Stimulated activated effector memory CD8-positive, alpha-beta T cell treated with anti-CD3 and anti-CD28 coated beads, Interleukin-12 subunit alpha, Interleukin-12 subunit beta, amount 100 ng/mL, for 72 hours (primary cell): ENCODE results near the gene CACNA2D4.

Source experiments
- ATAC-seq: fragments of 150-1000 bp; cut with Tn5 transposase; 2 replicates; pipeline ENCODE4 v1.10.0; 2021
- DNase-seq, 2 donors: peaks; one replicate each; pipeline ENCODE4 v3.0.0; 2021 to 2022; ENCODE audit warnings: low spot score in 2 of 2
- H3K27ac Mint-ChIP-seq: one replicate; pipeline ENCODE4 v1.8.0; 2022; ENCODE audit warnings: mild to moderate bottlenecking, mixed read lengths
- H3K36me3 Mint-ChIP-seq: one replicate; pipeline ENCODE4 v1.8.0; 2022; ENCODE audit warnings: mild to moderate bottlenecking, mixed read lengths
- H3K4me1 Mint-ChIP-seq: one replicate; pipeline ENCODE4 v1.8.0; 2022; ENCODE audit warnings: mixed read lengths
- H3K4me3 Mint-ChIP-seq: one replicate; pipeline ENCODE4 v1.8.0; 2022; ENCODE audit warnings: mild to moderate bottlenecking, mixed read lengths
- H3K9me3 Mint-ChIP-seq: one replicate; pipeline ENCODE4 v1.8.0; 2022; ENCODE audit warnings: mixed read lengths

The CACNA2D4 gene

DNA sequence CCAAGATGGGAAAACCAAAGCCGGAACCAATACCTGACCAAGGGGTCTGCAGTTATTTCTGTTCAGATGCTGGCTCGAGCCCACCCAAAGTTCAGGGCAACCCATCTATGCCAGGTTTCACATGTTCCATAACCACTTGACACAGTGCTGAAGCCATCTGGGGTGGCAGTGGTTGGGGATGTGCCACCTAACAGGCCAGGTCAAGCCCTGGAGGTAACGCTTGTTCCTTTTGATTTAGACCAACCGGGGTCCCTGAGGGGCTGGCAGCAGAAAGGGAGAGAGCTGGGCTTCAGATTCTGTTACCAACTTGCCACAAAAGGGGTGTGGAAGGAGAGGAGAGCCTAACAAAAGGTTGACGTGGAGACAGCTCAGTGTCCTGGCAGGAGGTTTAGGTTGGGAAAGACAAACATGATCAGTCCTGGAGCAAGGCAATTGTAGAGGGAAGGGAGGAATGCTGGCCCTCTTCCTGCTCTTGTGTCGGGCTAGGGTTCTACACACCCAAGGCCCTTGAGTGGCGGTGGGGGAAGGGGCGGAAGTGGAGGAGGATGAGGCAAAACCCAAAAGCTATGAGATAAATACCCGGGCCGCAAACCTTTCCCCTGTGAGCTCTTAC is 31.9 kb downstream of the CACNA2D4 start:
- H3K9me3 Mint-ChIP-seq, result peaks cover 8% of the 10 kb centered on the region
- no peaks in the 10 kb centered on the region for H3K36me3 Mint-ChIP-seq
- H3K27ac Mint-ChIP-seq, result no peak overlapping the region
- DNase-seq (peak in 1 of 2 donors; percentile 26), ATAC-seq (no peak)
- no peak overlapping the region for H3K4me3 Mint-ChIP-seq
- no peaks in the 10 kb centered on the region for H3K4me1 Mint-ChIP-seq

DNA sequence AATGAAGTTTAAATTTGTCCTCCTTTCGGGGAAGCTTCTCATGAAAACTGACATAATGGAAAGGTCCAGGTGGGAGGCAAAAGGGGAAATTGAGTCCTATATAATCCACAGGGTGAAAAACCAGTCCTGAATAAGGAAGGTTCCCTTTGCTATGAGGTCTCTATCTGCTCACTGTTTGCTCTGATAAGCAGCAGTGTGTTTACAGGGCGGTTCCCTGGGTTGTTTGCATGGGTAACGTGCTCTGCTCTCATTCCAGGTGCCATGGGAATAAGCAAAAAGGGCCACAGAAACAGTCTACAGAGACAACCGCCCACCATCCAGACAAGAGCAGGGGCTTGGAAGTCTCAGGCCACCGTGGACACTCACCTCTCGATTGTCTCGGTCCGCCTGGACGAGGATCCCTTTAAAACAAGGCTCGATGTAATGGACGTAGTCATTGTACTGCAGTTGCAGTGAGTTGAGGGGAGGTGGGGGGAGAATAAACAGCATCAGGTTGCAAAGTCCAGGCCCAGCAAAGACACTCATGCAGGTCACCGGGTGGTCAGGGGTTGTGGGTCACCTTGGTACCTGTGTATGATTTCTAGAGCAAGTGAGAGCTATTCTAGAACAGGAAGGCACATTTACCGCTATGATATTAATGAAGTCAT is 32.7 kb downstream of the CACNA2D4 start:
- H3K4me3 Mint-ChIP-seq, result no peak overlapping the region

DNA sequence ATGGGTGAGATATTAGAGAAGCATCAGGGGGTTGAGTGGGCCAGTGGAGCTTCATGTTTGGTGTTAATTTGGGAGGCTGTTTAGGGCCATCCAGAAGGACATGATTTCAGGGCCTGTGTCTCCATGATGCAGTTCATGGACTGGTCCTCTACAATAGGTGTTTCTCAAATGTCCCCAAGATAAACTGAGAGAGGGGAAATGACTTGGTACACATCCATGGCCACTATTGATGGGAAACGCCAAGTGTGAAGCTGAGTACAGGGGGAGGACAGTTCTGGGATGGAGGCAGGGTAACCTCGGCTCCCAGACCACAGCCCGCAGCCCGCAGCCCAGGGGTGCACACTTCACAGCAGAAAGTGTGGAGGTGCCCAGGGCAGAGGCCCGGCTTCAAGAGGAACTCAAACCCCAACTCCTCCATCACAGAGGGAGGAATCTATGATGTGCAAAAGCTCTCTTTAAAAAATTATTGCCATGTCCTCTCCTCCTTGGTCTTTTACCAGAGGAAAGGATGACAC is 33.3 kb downstream of the CACNA2D4 start:
- H3K36me3 Mint-ChIP-seq, result no peaks in the 10 kb centered on the region
- no peak overlapping the region for H3K4me3 Mint-ChIP-seq
- no peak overlapping the region for H3K27ac Mint-ChIP-seq
- H3K9me3 Mint-ChIP-seq, result peaks cover 4% of the 10 kb centered on the region
- ATAC-seq (no peak), DNase-seq (no peak)
- no peaks in the 10 kb centered on the region for H3K4me1 Mint-ChIP-seq

More for the DNA sequence above, 32.7 kb downstream of the CACNA2D4 start:
- Mint-ChIP-seq H3K36me3 (no peaks in the 10 kb centered on the region), H3K4me1 (no peaks in the 10 kb centered on the region), H3K27ac (no peak overlapping the region), H3K9me3 (peaks cover 4% of the 10 kb centered on the region)
- peak in 1 of 2 donors; percentile 17 for DNase-seq
- no peak for ATAC-seq

GRCh38 chr12:1884651-1885050 is 33.8 kb downstream of the CACNA2D4 start:
- Mint-ChIP-seq H3K4me3 (no peak overlapping the region), H3K4me1 (no peaks in the 10 kb centered on the region), H3K36me3 (no peaks in the 10 kb centered on the region), H3K9me3 (peaks cover 4% of the 10 kb centered on the region), H3K27ac (no peak overlapping the region)
- DNase-seq (no peak), ATAC-seq (no peak)

DNA sequence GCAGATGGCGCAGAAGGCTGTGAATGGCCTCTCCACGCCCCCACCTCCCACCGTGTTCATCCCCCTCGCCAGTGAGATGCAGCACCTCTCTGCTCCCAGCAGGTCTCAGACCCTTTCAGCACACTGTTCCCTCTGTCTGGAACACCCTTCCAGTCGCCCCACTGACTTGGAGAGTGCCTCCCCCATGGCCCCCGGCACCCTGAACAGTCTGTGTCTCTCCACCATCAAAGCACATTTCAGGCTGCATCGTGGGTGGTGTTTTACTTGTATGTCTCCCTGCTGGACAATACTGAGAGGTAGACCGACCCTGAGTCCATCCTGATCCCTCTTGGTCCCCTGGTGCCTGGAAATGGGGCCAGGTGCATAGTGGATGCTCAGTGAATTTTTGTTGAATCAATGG is 34.9 kb downstream of the CACNA2D4 start:
- DNase-seq (peak in 1 of 2 donors; percentile 28), ATAC-seq (no peak)
- Mint-ChIP-seq H3K36me3 (no peaks in the 10 kb centered on the region), H3K4me1 (no peaks in the 10 kb centered on the region), H3K4me3 (no peak overlapping the region), H3K27ac (peak overlapping the region; percentile 42), H3K9me3 (peaks cover 3% of the 10 kb centered on the region)

DNA sequence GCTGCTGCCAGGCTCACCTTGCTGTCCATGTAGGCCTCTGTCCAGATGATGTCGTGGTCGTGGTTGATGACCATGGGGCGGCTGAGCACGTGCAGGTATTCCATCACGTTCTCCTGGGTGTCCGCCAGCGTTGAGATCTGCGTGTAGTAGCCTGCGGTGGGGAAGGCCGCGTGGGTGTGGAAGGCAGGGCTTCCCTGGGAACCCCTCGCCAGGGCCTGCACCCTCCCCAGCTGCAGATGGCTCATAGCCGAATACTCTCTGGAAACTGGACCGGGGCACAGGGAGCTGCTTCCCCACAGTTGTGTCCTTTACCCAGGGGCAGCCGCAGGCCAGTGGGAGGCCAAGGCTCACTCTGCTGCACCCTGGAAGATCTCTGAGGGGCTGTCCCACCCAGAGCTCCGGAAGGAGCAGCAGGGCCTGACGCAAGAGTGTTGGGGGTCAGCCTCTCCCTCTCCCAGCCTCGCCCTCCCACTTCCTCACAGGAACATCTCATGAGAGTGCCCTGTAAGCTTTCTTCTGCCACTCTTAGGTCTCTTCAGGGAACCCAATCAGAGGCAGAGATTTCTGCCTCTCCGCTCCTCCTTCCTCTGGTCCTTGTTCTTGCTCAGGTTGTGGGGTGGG is 35.5 kb downstream of the CACNA2D4 start:
- Mint-ChIP-seq H3K9me3 (no peaks in the 10 kb centered on the region), H3K36me3 (no peaks in the 10 kb centered on the region), H3K27ac (peak overlapping the region; percentile 42), H3K4me1 (no peaks in the 10 kb centered on the region), H3K4me3 (no peak overlapping the region)
- no peak for ATAC-seq
- peak in 1 of 2 donors; percentile 35 for DNase-seq

DNA sequence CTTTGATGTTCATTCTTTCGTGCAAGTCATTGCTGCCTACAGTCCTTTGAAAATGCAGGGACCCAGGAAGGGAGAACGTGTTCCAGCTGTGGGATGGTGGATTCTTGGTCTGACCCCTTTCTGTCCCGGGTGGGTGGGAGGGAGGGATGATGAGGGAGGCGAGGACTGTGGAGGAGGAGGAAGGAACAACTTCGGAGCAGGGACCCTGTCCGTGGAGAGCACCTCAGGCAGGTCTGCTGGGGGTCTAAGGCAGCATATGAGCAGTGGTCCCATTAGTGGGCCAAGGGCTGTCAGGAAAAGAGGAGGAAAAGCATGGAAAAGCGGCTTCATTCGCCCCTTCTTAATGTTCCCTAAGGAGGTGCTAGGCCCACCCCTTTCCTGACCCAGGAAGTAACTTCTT is 36.0 kb downstream of the CACNA2D4 start:
- no peaks in the 10 kb centered on the region for H3K9me3 Mint-ChIP-seq
- H3K4me3 Mint-ChIP-seq, result no peak overlapping the region
- H3K36me3 Mint-ChIP-seq, result no peaks in the 10 kb centered on the region
- H3K27ac Mint-ChIP-seq, result no peak overlapping the region
- no peak for ATAC-seq
- H3K4me1 Mint-ChIP-seq, result no peaks in the 10 kb centered on the region
- DNase-seq, result peak in 1 of 2 donors; percentile 28

GRCh38 chr12:1881936-1882335 is 36.5 kb downstream of the CACNA2D4 start:
- Mint-ChIP-seq H3K36me3 (no peaks in the 10 kb centered on the region), H3K4me1 (no peaks in the 10 kb centered on the region), H3K9me3 (no peaks in the 10 kb centered on the region)

GRCh38 chr12:1881301-1881700 is 37.2 kb downstream of the CACNA2D4 start:
- Mint-ChIP-seq H3K36me3 (no peaks in the 10 kb centered on the region), H3K4me1 (no peaks in the 10 kb centered on the region), H3K4me3 (no peak overlapping the region), H3K9me3 (no peaks in the 10 kb centered on the region), H3K27ac (no peak overlapping the region)
- DNase-seq, result peak in 1 of 2 donors; percentile 28
- no peak for ATAC-seq

More at GRCh38 chr12:1881936-1882335, 36.5 kb downstream of the CACNA2D4 start:
- ATAC-seq (no peak), DNase-seq (peak in 1 of 2 donors; percentile 30)
- Mint-ChIP-seq H3K27ac (no peak overlapping the region), H3K4me3 (no peak overlapping the region)

GRCh38 chr12:1880876-1881275 is 37.6 kb downstream of the CACNA2D4 start:
- Mint-ChIP-seq H3K4me1 (no peaks in the 10 kb centered on the region), H3K36me3 (no peaks in the 10 kb centered on the region), H3K4me3 (no peak overlapping the region), H3K27ac (no peak overlapping the region), H3K9me3 (no peaks in the 10 kb centered on the region)
- ATAC-seq (no peak), DNase-seq (peak in 1 of 2 donors; percentile 26)

DNA sequence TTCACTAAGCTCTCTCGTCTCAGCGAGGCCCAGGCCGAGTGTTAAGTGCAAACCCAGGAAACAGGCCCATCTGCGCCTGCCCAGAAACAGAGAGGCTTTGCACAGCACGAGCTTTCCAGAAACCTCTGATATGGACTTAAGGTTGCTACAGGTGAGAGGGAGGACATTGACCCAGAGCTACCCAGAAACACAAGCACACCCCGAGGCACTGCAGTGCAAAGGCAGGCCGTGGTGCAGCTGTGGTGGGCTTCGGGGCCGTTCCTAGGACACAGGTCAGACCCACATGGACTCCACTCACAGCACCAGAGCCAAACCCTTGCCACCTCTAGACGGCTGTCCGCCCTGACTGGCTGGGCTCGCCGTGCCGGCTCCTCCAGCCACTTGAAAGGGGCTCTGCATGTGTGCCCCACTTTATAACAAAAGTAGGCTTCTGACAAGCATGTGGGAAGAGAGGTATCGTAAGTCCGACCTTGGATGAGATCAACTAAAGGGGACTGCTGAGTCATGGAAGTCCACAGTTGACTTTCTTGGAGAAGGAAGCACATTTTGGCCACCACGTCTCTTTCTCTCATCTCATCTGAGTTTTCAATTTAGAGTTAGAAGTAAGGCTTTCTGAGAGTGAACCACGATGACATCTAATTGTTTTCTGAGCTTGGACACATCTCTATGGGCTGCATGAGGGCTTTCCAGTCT is 38.2 kb downstream of the CACNA2D4 start:
- ATAC-seq, result no peak
- Mint-ChIP-seq H3K4me3 (no peak overlapping the region), H3K36me3 (no peaks in the 10 kb centered on the region), H3K9me3 (no peaks in the 10 kb centered on the region), H3K27ac (no peak overlapping the region), H3K4me1 (no peaks in the 10 kb centered on the region)
- peak in 1 of 2 donors; percentile 36 for DNase-seq

DNA sequence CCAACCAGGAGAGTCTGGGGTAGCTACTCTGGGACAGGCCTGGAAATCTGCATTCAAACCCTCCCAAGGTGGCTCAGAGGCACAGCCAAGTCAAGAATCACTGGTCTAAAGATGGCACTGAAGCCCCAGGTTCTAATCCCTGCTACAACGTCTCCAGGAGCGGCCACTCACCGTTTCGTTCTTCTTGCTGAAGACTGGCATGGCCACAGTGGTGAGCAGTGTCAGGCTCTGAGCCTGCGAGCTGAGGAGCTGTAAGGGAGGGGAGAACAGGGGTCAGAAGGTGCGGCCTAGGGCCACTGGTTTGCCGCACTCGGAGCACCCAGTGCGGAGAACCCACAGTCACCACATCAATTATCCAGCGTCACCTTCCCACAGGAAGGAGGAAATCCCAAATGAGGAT is 38.8 kb downstream of the CACNA2D4 start:
- ATAC-seq (no peak), DNase-seq (no peak)
- Mint-ChIP-seq H3K9me3 (no peaks in the 10 kb centered on the region), H3K27ac (no peak overlapping the region), H3K4me3 (no peak overlapping the region), H3K4me1 (no peaks in the 10 kb centered on the region), H3K36me3 (no peaks in the 10 kb centered on the region)

DNA sequence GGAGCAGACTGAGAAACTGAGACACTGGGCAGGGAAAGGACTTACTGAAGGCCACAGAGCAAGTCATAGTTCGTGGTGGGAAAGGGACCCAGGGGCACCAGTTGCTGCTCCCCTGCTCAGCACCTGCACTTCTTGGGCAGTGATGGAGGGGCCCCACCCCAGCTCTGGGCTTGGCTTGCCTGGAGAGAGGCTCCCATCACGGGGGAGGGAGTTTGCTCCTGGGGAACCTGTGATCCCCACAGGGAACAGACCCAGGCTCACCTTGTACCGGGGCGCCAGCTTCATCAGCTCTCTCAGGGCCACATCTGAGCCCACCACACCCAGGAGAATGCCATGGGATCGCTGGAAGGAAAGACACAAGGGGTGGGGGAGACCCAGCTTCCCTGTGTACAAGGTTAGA is 39.8 kb downstream of the CACNA2D4 start:
- H3K36me3 Mint-ChIP-seq, result no peaks in the 10 kb centered on the region
- no peak overlapping the region for H3K27ac Mint-ChIP-seq
- DNase-seq, result peak in 1 of 2 donors; percentile 32
- H3K9me3 Mint-ChIP-seq, result no peaks in the 10 kb centered on the region
- no peak overlapping the region for H3K4me3 Mint-ChIP-seq
- H3K4me1 Mint-ChIP-seq, result no peaks in the 10 kb centered on the region
- no peak for ATAC-seq

GRCh38 chr12:1878214-1878613 is 40.2 kb downstream of the CACNA2D4 start:
- Mint-ChIP-seq H3K9me3 (no peaks in the 10 kb centered on the region), H3K36me3 (no peaks in the 10 kb centered on the region), H3K27ac (no peak overlapping the region), H3K4me3 (no peak overlapping the region), H3K4me1 (no peaks in the 10 kb centered on the region)
- DNase-seq (peak in 1 of 2 donors; percentile 30), ATAC-seq (no peak)

DNA sequence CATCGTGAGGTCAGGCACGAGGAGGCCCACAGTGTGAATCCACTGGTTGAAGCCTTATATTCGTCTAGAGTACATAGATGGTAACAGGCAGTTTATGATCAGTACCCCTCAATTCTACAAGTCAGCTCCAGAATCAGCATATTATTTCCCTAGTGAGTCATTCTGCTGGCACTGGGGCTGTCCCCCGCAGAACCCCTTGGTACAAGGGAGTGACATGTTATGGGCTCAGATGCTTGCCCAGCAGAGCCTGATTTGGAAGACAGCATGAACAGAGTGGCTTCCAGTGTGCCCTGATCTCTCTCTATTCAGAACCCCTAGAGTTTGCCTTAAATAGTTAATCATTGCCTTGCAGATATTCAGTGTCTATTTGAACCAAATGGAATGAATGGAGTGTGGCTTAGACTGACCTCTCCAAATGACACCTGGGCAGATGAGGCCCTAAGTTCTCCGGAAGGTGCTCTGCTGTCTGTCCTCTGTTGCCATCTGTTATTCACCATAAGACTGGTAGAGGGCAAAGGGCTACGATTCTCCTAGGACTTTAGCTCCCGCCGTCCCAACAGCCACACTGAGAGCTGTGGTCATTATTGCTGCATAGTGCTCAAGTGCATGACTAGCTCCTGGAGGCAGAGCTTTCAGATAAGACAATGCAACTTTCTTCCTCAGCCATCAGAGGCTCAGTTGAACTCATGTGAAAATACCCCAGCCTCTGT is 41.1 kb downstream of the CACNA2D4 start:
- H3K4me1 Mint-ChIP-seq, result no peaks in the 10 kb centered on the region
- H3K36me3 Mint-ChIP-seq, result no peaks in the 10 kb centered on the region
- H3K27ac Mint-ChIP-seq, result no peak overlapping the region
- DNase-seq, result peak in 1 of 2 donors; percentile 32
- H3K9me3 Mint-ChIP-seq, result no peaks in the 10 kb centered on the region
- no peak for ATAC-seq
- no peak overlapping the region for H3K4me3 Mint-ChIP-seq
